ENCODE data around the gene ZBTB46. TPM values are rescaled to one million over a fixed set of nuclear protein-coding genes. Genes with fewer than 3 reads are reported as not detected.
A peak's percentile ranks its signal among the peaks of the same experiment; 100 is the strongest.
"Not testable (repeated sequence)": the region's sequence is repeated elsewhere in the genome, so short reads cannot be mapped to it uniquely, and the experiment has no call there.

ZBTB46 gene
- total RNA-seq, 4 donors from 2014 or later: 11.1 to 65.3 (median 17.8) TPM

- ATAC-seq (ENCODE audit: low FRiP score) (no peak), DNase-seq (ENCODE audit: low spot score) (no peak)
- no peak for TF ChIP-seq CTCF (IDR thresholded peaks at IDR 0.05)
These were observed 25.0 kb upstream of the ZBTB46 start for GRCh38 chr20:63856098-63856511.

- DNase-seq (ENCODE audit: low spot score) (no peak), ATAC-seq (ENCODE audit: low FRiP score) (no peak)
- TF ChIP-seq CTCF (IDR thresholded peaks at IDR 0.05): no peak
These were observed 24.5 kb upstream of the ZBTB46 start for GRCh38 chr20:63855363-63856097.

- DNase-seq (ENCODE audit: low spot score): no peak
- no peak for TF ChIP-seq CTCF (IDR thresholded peaks at IDR 0.05)
- peak; percentile 21 for ATAC-seq (ENCODE audit: low FRiP score)
These were observed 23.8 kb upstream of the ZBTB46 start for GRCh38 chr20:63854766-63855362.

- TF ChIP-seq CTCF (IDR thresholded peaks at IDR 0.05): no peak
- DNase-seq (ENCODE audit: low spot score): no peak
- peak; percentile 33 for ATAC-seq (ENCODE audit: low FRiP score)
These were observed 23.2 kb upstream of the ZBTB46 start for GRCh38 chr20:63854069-63854765.

GRCh38 chr20:63853733-63854068, 22.6 kb upstream of the ZBTB46 start:
- not testable (repeated sequence) for ATAC-seq (ENCODE audit: low FRiP score)

GRCh38 chr20:63851548-63851943, 20.5 kb upstream of the ZBTB46 start:
- DNase-seq (ENCODE audit: low spot score); ATAC-seq (ENCODE audit: low FRiP score): not testable (repeated sequence)

More at GRCh38 chr20:63853733-63854068, 22.6 kb upstream of the ZBTB46 start:
- not testable (repeated sequence) for DNase-seq (ENCODE audit: low spot score)

- ATAC-seq (ENCODE audit: low FRiP score) (no peak), DNase-seq (ENCODE audit: low spot score) (no peak)
- TF ChIP-seq CTCF (IDR thresholded peaks at IDR 0.05): no peak
These were observed 19.9 kb upstream of the ZBTB46 start for GRCh38 chr20:63850689-63851547.
